IMR-90 (cell line): Measurements from ENCODE around the gene TIPARP. TPM values are rescaled to one million over a fixed set of nuclear protein-coding genes. Genes with fewer than 3 reads are reported as not detected.

ENCODE experiments used
- ATAC-seq: fragments of 200-7000 bp; cut with Tn5 transposase; 2 replicates; pipeline ENCODE4 v1.9.1; 2020; ENCODE audit warnings: low read depth, mild to moderate bottlenecking, moderate library complexity
- BruUV-seq: library from RNA; stranded (reverse); fragments of 400-500 nt; replicated peaks from 2 replicates; lab custom pipeline; 2021; lab: Mats Ljungman, UMichigan
- CTCF ChIA-PET: fragments of 300-600 bp; formaldehyde crosslinking; extraction: SDS; loops from one replicate; lab custom pipeline; 2021; ENCODE audit warnings: antibody characterized with exemption; lab: Yijun Ruan, JAX
- POLR2A ChIA-PET: fragments of 300-600 bp; sonication (Branson Sonifier 250); formaldehyde crosslinking; loops from one replicate; lab custom pipeline; 2022; ENCODE audit warnings: antibody characterized with exemption; ENCODE audit not compliant: unreplicated experiment; lab: Charles Lee
- DNase-seq: peaks from one replicate; pipeline ENCODE4 v3.0.0; 2013
- H2AFZ ChIP-seq: replicated peaks from 2 replicates; pipeline ENCODE3; 2013; ENCODE audit warnings: low read length, mild to moderate bottlenecking; ENCODE audit not compliant: poor library complexity
- H2AK5ac ChIP-seq: 2 replicates; pipeline ENCODE4 v1.6.1; 2013; ENCODE audit warnings: low read depth, low read length, inconsistent platforms
- H2AK9ac ChIP-seq: replicated peaks from 2 replicates; pipeline ENCODE3; 2013; ENCODE audit warnings: mild to moderate bottlenecking, low read depth, low read length, moderate library complexity; ENCODE audit not compliant: poor library complexity
- H2BK120ac ChIP-seq: 2 replicates; pipeline ENCODE4 v1.6.1; 2013; ENCODE audit warnings: low read depth, low read length, inconsistent platforms
- H2BK15ac ChIP-seq: 3 replicates; pipeline ENCODE4 v1.6.1; 2013; ENCODE audit warnings: low read depth, low read length, inconsistent platforms
- H2BK20ac ChIP-seq: 2 replicates; pipeline ENCODE4 v1.6.1; 2013; ENCODE audit warnings: low read depth, mild to moderate bottlenecking, inconsistent platforms, low read length, moderate library complexity
- H2BK5ac ChIP-seq: 2 replicates; pipeline ENCODE4 v1.6.1; 2013; ENCODE audit warnings: mild to moderate bottlenecking, low read depth, low read length, inconsistent platforms; ENCODE audit not compliant: poor library complexity, severe bottlenecking
- H3K14ac ChIP-seq: replicated peaks from 2 replicates; pipeline ENCODE4 v1.6.1; 2013; ENCODE audit warnings: low read depth, low read length, inconsistent platforms
- H3K18ac ChIP-seq: 2 replicates; pipeline ENCODE4 v1.6.1; 2013; ENCODE audit warnings: low read depth, low read length, control low read depth
- H3K23ac ChIP-seq: 2 replicates; pipeline ENCODE4 v1.6.1; 2013; ENCODE audit warnings: low read depth, low read length, inconsistent platforms
- H3K27ac ChIP-seq: 2 replicates; pipeline ENCODE4 v1.5.1; 2013; ENCODE audit warnings: mild to moderate bottlenecking, control low read depth, low read length; ENCODE audit not compliant: insufficient read depth
- H3K27me3 ChIP-seq: 2 replicates; pipeline ENCODE4 v1.6.1; 2013; ENCODE audit warnings: low read length; ENCODE audit not compliant: control insufficient read depth, insufficient read depth
- H3K36me3 ChIP-seq: 2 replicates; pipeline ENCODE4 v1.6.1; 2013; ENCODE audit warnings: low read length, mixed read lengths; ENCODE audit not compliant: control insufficient read depth, insufficient read depth
- H3K4ac ChIP-seq: 2 replicates; pipeline ENCODE4 v1.6.1; 2013; ENCODE audit warnings: low read depth, low read length, inconsistent platforms
- H3K4me1 ChIP-seq: 2 replicates; pipeline ENCODE4 v1.6.1; 2013; ENCODE audit warnings: low read length, mixed read lengths; ENCODE audit not compliant: control insufficient read depth, insufficient read depth
- H3K4me2 ChIP-seq: 2 replicates; pipeline ENCODE4 v1.6.1; 2013; ENCODE audit warnings: low read depth, mild to moderate bottlenecking, control low read depth, low read length, moderate library complexity
- H3K4me3 ChIP-seq: 2 replicates; pipeline ENCODE4 v1.5.1; 2013; ENCODE audit warnings: low read depth, mild to moderate bottlenecking, control low read depth, low read length, moderate library complexity; ENCODE audit not compliant: insufficient read depth
- H3K56ac ChIP-seq: 2 replicates; pipeline ENCODE4 v1.6.1; 2013; ENCODE audit warnings: low read length, inconsistent platforms; ENCODE audit not compliant: insufficient read depth; ENCODE audit errors: extremely low read depth
- H3K79me1 ChIP-seq, 2 experiments: 2 replicates each; pipeline ENCODE4 v1.6.1; 2013; ENCODE audit warnings: low read length in 2 of 2, inconsistent platforms in 1 of 2, low read depth in 1 of 2
- H3K9ac ChIP-seq: 2 replicates; pipeline ENCODE4 v1.6.1; 2013; ENCODE audit warnings: low read depth, low read length, control low read depth
- H3K9me1 ChIP-seq: 2 replicates; pipeline ENCODE4 v1.6.1; 2013; ENCODE audit warnings: low read length, inconsistent platforms; ENCODE audit not compliant: insufficient read depth
- H3K9me3 ChIP-seq: 2 replicates; pipeline ENCODE4 v1.6.1; 2013; ENCODE audit warnings: low read length; ENCODE audit not compliant: control insufficient read depth, insufficient read depth
- H4K20me1 ChIP-seq: 2 replicates; pipeline ENCODE4 v1.6.1; 2013; ENCODE audit warnings: low read length, inconsistent platforms; ENCODE audit not compliant: insufficient read depth
- H4K5ac ChIP-seq: 2 replicates; pipeline ENCODE4 v1.6.1; 2013; ENCODE audit warnings: mild to moderate bottlenecking, low read depth, low read length, control low read depth
- H4K8ac ChIP-seq, 2 experiments: 2 replicates each; pipeline ENCODE4 v1.6.1; 2013; ENCODE audit warnings: low read depth in 2 of 2, low read length in 2 of 2, control low read depth in 1 of 2, inconsistent platforms in 1 of 2
- H4K91ac ChIP-seq: 2 replicates; pipeline ENCODE4 v1.6.1; 2013; ENCODE audit warnings: low read depth, low read length, inconsistent platforms; ENCODE audit not compliant: insufficient read depth
- BHLHE40 ChIP-seq: fragments of 150-350 bp; IDR thresholded peaks from 2 replicates; pipeline ENCODE4 v1.6.1; 2016; ENCODE audit warnings: mild to moderate bottlenecking, low read depth, low read length
- CTCF ChIP-seq: conservative IDR thresholded peaks from 2 replicates; pipeline ENCODE4 v1.5.1; 2012; ENCODE audit warnings: mild to moderate bottlenecking, low read depth, low read length, improper control_type of control experiment
- ELK1 ChIP-seq: fragments of 150-350 bp; IDR thresholded peaks from 2 replicates; pipeline ENCODE4 v1.6.1; 2016; ENCODE audit warnings: low read depth, mild to moderate bottlenecking, low read length, moderate library complexity, borderline replicate concordance
- FOS ChIP-seq: fragments of 150-350 bp; IDR thresholded peaks from 2 replicates; pipeline ENCODE4 v1.6.1; 2016; ENCODE audit warnings: low read depth, low read length
- MAFK ChIP-seq: IDR thresholded peaks from 2 replicates; pipeline ENCODE4 v1.6.1; 2012; ENCODE audit warnings: low read depth, low read length, improper control_type of control experiment
- MAZ ChIP-seq: IDR thresholded peaks from 2 replicates; pipeline ENCODE4 v1.6.1; 2012; ENCODE audit warnings: low read depth, mild to moderate bottlenecking, low read length, improper control_type of control experiment, moderate library complexity, borderline replicate concordance
- MXI1 ChIP-seq: IDR thresholded peaks from 2 replicates; pipeline ENCODE4 v1.6.1; 2012; ENCODE audit warnings: low read depth, mild to moderate bottlenecking, low read length, moderate library complexity, borderline replicate concordance
- NFE2L2 ChIP-seq: fragments of 150-350 bp; IDR thresholded peaks from 2 replicates; pipeline ENCODE4 v1.6.1; 2016; ENCODE audit warnings: low read depth, mild to moderate bottlenecking, low read length
- POLR2A ChIP-seq: IDR thresholded peaks from 2 replicates; pipeline ENCODE4 v1.6.1; 2012; ENCODE audit warnings: mild to moderate bottlenecking, low read depth, low read length
- RCOR1 ChIP-seq: IDR thresholded peaks from 2 replicates; pipeline ENCODE4 v1.6.1; 2012; ENCODE audit warnings: mild to moderate bottlenecking, low read length, improper control_type of control experiment; ENCODE audit not compliant: insufficient replicate concordance
- RFX5 ChIP-seq: IDR thresholded peaks from 2 replicates; pipeline ENCODE4 v1.8.0; 2012; ENCODE audit warnings: low read depth, mild to moderate bottlenecking, low read length, moderate library complexity
- SMC3 ChIP-seq: fragments of 150-350 bp; IDR thresholded peaks from 2 replicates; pipeline ENCODE4 v1.6.1; 2016; ENCODE audit warnings: low read depth, mild to moderate bottlenecking, antibody characterized with exemption, low read length, moderate library complexity
- USF2 ChIP-seq: fragments of 150-350 bp; IDR thresholded peaks from 2 replicates; pipeline ENCODE4 v1.6.1; 2017; ENCODE audit warnings: mild to moderate bottlenecking, antibody characterized with exemption, low read length, low read depth
- WGBS, 2 experiments: methylation state at CpG; one replicate each; pipeline versions ENCODE4 v1.1.5 to v1.1.7; 2013; ENCODE audit warnings: missing lambda C conversion rate in 2 of 2; ENCODE audit not compliant: insufficient read length in 1 of 2; ENCODE audit errors: extremely low coverage in 2 of 2; 5-methylcytosine and 5-hydroxymethylcytosine counted together
- dilution Hi-C: fragments of 300-500 bp; cut with HindIII; formaldehyde crosslinking; loops from one replicate; pipeline ENCODE4 v1.14.3; 2018; ENCODE audit warnings: low sequenced_read_pairs; ENCODE audit not compliant: unreplicated experiment
- in situ Hi-C: fragments of 300-500 bp; cut with MboI; formaldehyde crosslinking; loops from 3 replicates; pipeline ENCODE4 v1.14.3; 2019; ENCODE audit warnings: low sequenced_read_pairs, inconsistent platforms, mixed read lengths
- intact Hi-C: fragments of 100-400 bp; cut with micrococcal nuclease; formaldehyde crosslinking; loops from 2 replicates; pipeline ENCODE4 v1.10.0; 2022
- polyA plus RNA-seq, 3 experiments: library from polyadenylated mRNA; depleted of rRNA; stranded (reverse); fragments of >200 nt; gene quantifications; 2 replicates each; pipeline ENCODE4 v1.2.3, GENCODE V29; 2012; ENCODE audit warnings: low replicate concordance in 1 of 3
- total RNA-seq: library from RNA; depleted of rRNA; stranded (reverse); fragments of >200 nt; gene quantifications from 2 replicates; pipeline ENCODE4 v1.2.3, GENCODE V29; 2012

Gene TIPARP
- total and polyA plus RNA-seq, 2 of the 4 experiments (the other 2 are of a cell fraction): 12.6 to 70.8 TPM

GRCh38 chr3:156747046-156747445, 72.7 kb downstream of the TIPARP start:
- H4K5ac ChIP-seq: no peak overlapping the region
- no peak overlapping the region for H3K56ac ChIP-seq
- no peak overlapping the region for H2AFZ ChIP-seq
- peaks cover 0 to 3% of the 10 kb centered on the region in 2 experiments; a peak in 1 of 4 replicates for H3K79me1 ChIP-seq
- no peaks in the 10 kb centered on the region for H3K27me3 ChIP-seq
- TF ChIP-seq ELK1: no peak
- no peak for TF ChIP-seq MAZ
- TF ChIP-seq NFE2L2: no peak
- no peak for TF ChIP-seq SMC3
- no peak for TF ChIP-seq CTCF
- no peak for TF ChIP-seq MXI1
- TF ChIP-seq FOS: no peak
- no peak for TF ChIP-seq RFX5
- no peak for TF ChIP-seq POLR2A
- TF ChIP-seq MAFK: no peak
- no peak for TF ChIP-seq USF2
- no peak for TF ChIP-seq RCOR1
- no peak for TF ChIP-seq BHLHE40
- H4K91ac ChIP-seq: no peak overlapping the region
- dilution Hi-C loops: no loop called here
- H2AK5ac ChIP-seq: no peak overlapping the region
- ATAC-seq (no peak), DNase-seq (no peak)
- H3K23ac ChIP-seq: no peak overlapping the region
- ChIA-PET POLR2A (no interaction called here), CTCF (interaction anchor here (0.6 kb wide), 1 partner anchor 336 kb away, joined by 4 read pairs; no protein-coding TSS in a partner anchor)
- no CpG with 5 or more reads among the region's 1 CpG for WGBS, 2 experiments
- intact Hi-C loops: no loop called here
- H3K4ac ChIP-seq: no peak overlapping the region
- H3K9me3 ChIP-seq: no peaks in the 10 kb centered on the region; the same call in 1 of the 2 replicates
- peaks cover 14% of the 10 kb centered on the region for H3K4me1 ChIP-seq
- no peak overlapping the region for H3K4me2 ChIP-seq
- no peak overlapping the region for H4K8ac ChIP-seq
- no peak overlapping the region for H2BK120ac ChIP-seq
- no peak overlapping the region for H2AK9ac ChIP-seq
- BruUV-seq: no TSS peak
- H2BK20ac ChIP-seq: no peak overlapping the region
- no peaks in the 10 kb centered on the region for H3K36me3 ChIP-seq
- H3K9ac ChIP-seq: no peak overlapping the region
- H3K14ac ChIP-seq: no peak overlapping the region
- peaks cover 5% of the 10 kb centered on the region; the same call in 1 of the 2 replicates for H3K9me1 ChIP-seq
- H3K27ac ChIP-seq: no peak overlapping the region
- no peak overlapping the region for H2BK5ac ChIP-seq
- no peak overlapping the region for H3K18ac ChIP-seq
- H3K4me3 ChIP-seq: no peak overlapping the region
- in situ Hi-C loops: no loop called here
- no peak overlapping the region for H2BK15ac ChIP-seq
- no peaks in the 10 kb centered on the region for H4K20me1 ChIP-seq
